GM19468 (cell line): ENCODE results near the gene ARHGEF12.
"Not testable (repeated sequence)": the region's sequence is repeated elsewhere in the genome, so short reads cannot be mapped to it uniquely, and the experiment has no call there.

Source experiments
- ATAC-seq: cut with Tn5 transposase; IDR thresholded peaks from one replicate; pipeline ENCODE4 v1.9.1; 2021; ENCODE audit warnings: mild to moderate bottlenecking, moderate library complexity, moderate number of reproducible peaks; ENCODE audit not compliant: unreplicated experiment; ENCODE audit errors: extremely low read depth

Gene ARHGEF12

DNA sequence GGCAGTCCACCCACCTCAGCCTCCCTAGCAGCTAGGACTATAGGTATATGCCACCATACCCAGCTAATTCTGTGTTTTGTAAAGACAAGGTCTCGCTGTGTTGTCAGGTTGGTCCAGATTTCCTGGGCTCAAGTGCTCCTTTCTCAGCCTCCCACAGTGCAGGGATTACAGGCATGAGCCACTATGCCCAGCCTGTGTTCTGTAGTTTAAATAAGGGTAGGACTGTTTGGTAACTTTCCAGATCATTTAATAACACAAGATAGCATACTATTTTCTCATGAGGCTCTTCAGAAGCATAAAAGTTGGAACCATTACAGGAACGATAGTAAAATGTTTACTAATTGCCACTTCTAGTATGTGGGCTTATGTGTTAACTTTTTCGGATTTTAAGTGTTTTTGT, 137.3 kb downstream of the ARHGEF12 start:
- ATAC-seq, result no peak

GRCh38 chr11:120482149-120482548, 145.9 kb downstream of the ARHGEF12 start:
- ATAC-seq, result no peak

DNA sequence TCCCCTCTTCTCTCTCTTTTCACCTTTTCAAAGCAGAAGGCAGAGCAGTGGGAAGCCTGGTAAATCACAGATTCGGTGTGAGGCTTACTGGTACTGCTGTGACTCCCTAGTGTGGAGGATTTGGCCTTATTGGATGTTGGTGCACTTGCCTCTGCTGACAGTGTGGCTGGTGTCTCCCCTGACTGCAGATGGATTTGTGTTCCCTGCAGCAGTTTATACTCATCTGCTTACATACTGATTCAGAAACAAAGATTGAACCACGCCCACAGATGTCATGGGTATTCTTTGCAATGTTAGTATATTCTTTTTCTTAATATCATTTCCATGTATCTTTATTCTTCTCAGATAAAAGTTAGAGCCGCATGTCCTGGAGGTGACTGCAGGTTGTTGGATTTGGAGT, 148.5 kb downstream of the ARHGEF12 start:
- no peak for ATAC-seq

DNA sequence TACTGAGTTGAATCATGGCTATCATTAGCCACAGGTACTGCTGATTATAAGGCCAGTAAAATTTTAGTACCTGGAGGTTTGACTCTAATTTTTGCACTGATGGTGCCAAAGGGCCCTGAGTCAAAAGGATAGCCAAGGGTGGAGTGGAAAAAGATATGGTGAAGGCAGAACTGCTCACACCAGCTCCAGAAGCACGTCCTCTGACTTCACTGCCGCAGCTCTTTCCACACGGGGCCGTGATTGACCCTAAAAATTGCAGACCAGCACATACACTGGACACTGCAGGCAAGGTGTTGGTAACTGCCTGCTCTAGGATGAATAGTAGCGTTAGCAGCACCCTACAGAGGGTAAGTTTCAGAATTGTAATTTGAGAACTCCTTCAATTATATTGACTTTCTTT, 149.9 kb downstream of the ARHGEF12 start:
- ATAC-seq, result no peak

GRCh38 chr11:120489799-120490198, 153.6 kb downstream of the ARHGEF12 start:
- no peak for ATAC-seq

DNA sequence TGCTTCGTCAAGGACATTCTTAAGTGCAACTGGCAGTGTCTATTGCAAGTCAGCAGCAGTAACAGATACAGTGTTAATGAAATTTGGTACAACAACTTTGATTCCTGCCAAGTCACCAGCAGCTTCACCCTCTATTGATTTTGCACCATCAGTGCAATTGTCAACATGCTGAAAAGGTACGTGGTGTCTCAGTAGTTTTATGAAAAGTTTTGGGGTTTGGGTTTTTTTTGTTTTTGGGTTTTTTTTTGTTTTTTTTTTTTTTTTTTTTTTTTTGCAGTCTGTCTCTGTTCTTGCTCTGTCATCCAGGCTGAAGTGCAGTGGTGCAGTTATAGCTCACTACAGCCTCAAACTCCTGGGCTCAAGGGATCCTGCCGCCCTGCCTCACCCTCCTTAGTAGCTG, 156.3 kb downstream of the ARHGEF12 start:
- no peak for ATAC-seq

GRCh38 chr11:120494595-120494994, 158.4 kb downstream of the ARHGEF12 start:
- no peak for ATAC-seq

DNA sequence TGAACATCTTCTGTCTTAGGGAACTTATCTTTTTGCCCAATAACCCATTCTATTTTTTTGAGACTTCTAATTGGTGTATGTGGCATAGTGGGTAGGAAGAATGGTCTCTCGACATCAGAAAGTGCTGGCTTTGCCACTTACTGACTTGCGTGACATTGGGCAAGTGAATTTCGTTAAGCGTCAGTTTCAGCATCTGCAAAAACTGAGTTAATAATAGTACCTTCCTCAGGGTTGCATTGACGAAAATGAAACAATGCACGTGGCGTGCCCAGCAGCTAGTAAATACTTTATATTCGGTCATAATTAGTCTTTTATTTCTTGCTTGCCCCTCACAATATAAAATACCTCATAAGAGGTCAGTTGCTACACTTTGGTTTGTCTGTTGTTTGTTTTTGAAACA, 162.9 kb downstream of the ARHGEF12 start:
- ATAC-seq, result no peak

DNA sequence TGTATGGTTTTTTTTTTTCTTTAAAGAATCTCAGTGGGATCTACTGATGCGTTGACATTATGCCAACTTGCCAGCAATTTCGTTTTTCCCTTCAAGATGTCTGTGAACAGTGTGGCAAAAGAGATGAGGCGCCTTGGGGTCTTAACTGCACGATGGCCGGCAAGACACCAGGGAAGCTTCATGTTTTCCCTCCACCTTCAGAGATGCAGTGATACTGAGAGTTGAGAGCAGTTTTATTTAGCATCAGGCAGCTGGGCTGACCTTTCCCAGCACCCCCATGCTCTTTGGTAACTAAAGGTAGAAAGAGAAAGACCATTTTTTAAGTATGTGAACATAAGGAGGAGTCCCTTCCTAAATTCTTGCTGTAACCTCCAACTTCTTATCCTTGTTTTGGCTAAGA, 163.6 kb downstream of the ARHGEF12 start:
- ATAC-seq, result no peak

DNA sequence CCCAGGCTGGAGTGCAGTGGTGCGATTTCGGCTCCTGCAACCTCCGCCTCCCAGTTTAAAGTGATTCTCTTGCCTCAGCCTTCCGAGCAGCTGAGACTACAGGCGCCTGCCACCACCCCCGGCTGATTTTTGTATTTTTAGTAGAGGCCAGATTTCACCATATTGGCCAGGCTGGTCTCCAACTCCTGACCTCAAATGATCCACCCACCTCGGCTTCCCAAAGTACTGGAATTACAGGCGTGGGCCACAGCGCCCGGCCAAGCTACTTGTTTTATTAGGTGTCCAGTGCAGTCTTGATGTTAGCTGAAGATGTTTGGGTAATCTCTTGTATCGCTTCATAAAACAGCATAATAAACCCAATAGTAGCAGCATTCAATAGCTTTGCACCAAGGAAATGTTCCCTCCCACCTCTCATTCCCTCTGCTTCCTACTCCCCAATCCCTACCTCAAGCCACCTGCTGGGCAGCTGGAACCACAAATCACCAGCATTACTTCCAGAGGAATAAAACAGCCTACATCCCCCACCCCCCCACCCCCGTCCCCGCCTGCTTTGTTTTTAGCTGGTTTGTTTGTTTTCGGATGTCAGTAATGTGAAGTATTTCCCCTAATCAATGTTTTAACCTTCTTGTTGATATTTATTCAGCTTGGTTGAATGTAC, 164.3 kb downstream of the ARHGEF12 start:
- ATAC-seq, result no peak

DNA sequence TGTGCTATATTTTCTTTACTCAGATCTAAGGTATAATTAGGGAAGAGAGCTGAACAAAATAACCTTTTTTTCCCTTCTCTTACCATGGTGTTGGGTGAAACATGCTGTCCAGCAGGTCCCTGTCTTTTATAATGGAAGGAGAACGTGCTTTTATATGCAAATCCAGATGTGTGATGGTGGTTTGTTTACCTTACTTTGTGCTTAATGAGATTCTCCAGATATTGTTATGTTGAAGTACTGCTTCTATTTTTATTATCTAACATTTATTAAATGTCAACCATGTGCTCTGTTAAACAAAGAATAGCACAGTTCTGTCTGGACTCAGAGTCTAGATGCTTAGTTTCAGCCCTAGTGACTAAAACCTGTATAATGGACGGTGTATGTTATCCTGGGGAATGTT, 165.2 kb downstream of the ARHGEF12 start:
- ATAC-seq, result no peak

DNA sequence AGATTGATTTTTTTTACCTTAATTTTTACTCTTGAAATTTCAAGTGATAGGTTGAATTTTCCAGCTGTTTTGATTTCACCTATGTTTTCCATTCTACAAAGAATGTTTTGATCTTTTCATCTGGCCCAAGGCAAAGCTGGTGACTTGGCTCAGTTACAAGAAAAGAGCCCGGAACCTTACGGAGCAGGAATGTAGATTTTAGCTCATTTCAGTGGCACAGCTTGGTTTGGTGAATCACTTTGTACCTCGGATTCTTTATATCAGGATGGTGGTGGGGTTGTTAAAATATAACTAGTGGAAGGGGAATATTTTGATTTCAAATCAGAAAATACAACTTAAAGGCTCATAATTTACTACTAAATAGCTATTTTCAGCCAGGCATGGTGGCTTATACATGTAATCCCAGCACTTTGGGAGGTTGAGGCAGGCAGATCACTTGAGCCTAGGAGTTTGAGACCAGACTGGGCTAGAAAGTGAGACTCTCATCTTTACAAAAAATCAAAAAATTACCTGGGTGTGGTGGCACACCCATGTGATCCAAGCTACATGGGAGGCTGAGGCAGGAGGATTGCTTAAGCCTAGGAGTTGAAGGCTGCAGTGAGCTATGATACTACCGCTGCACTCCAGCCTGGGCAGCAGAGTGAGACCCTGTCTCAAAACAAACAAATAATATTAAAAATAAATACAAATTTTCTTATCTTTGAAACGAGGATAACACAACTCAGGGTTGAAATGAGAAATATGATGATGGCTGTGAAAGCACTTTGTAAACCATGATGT, 166.0 kb downstream of the ARHGEF12 start:
- no peak for ATAC-seq

DNA sequence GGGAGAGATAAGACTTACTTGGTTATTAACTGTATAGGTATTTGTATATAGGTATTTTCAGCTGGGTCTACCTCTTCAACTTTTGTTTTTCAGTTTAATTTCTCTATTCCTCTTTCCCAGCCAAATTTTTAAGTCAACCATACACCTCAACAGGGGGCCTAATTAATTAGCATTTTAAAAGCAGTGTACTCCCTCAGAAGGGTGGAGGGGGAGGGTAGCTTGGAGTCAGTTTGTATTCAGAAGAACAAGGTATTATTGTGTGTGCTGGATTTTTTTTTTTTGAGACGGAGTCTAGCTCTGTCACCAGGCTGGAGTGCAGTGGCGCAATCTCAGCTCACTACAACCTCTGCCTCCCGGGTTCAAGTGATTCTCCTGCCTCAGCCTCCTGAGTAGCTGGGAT, 167.3 kb downstream of the ARHGEF12 start:
- not testable (repeated sequence) for ATAC-seq

- no peak for ATAC-seq
Observed at GRCh38 chr11:120505801-120506425, 169.7 kb downstream of the ARHGEF12 start.

DNA sequence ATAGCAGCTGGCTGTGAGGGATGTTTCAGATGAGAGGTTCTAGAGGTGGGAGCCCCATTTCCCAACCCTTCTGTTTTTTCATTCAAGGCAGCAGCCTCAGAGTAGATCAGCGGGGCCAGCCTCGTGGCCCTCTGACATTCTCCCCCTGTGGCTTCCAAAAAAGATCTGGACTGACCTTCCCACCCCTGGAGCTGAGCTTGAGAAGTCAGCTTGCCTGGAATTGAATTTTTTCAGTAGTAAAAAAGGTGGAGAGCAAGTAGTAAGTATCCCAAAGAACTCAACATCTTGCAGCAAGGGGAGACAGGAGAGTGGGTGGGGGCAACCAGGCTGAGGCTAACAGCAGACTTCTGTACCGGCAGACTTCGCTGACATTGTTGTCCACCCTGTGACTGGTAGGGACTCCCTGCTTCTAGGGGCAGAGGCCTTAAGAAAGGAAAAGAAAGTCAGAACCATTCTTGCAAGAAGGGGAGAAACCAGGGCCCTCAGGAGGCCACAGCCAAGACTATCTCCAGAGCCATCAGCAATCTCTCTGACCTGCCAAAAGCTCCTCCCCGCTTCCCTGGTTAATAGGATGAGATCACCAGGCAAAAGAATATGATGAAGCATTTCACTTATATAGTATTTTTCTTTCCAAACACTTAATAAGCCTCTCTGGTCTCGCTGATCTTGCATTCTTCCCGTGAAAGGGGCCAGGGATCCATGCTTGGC, 173.3 kb downstream of the ARHGEF12 start:
- no peak for ATAC-seq

DNA sequence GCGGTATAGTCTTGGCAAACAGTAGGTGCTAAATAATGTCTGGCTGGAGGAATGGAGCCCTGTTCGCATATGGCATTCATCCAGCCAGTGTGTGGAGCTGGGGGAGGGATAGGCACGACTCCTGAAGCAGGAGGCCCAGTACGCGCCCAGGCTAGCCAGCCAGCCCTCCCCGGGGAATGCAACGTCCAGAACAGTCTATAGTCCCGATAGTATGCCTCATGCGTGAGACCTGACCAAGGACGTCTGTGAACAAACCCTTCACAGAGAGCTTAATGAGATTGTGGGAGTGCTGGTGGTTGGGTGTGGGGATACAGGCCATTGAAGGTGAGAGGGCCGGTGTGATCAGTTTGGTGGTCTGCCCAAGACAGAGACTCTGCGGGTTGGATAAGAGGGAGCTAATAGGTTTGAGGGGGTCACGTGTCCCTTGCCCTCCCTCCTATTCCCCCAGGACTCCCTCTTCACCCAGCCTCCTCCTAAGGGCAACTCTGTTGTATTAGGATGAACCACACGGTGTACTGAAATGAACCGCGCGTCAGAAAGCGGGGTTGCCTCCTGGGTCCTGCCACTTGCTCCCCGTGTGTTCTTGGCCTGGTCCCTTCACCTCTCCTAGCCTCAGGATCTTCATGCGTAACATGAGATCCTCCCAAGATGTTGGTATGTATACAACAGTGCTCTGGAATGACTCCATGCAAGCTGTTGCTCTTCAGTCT, 174.3 kb downstream of the ARHGEF12 start:
- ATAC-seq, result no peak

DNA sequence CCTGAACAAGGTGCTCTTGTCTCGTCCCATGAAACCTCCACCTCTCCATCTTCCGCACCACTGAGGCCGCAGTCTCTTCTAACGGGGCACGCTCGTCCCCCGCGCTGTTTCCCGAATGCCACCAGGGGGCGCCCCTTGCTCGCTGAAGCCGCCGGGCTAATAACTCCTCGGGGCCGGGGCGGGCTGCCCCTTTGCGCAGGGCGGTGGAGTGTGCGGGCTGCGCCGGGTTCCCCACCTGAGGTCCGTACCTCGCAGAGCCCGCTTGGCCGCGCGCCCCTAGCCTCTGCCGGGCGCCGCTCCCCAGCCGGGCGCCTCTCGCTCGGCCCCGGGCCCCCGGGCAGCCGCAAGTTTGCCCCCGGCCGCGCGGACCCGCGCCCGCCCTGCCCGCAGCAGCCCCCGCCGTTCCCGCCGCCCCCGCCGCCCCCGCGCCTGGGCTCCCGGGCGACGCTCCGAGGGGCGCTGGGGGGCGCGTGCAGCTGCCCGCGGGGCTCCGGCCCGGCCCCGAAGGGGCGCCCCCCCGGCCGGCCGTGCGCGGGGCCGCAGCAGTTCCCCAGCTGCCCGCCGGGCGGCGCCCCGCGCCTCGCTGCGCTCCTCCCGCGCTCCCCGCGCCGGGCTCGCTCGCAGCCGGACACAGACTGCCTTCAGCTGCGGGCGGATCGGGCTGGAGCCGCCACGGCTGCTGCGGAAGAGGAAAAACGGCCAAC, 175.1 kb downstream of the ARHGEF12 start, which contains the start of gene GRIK4:
TSS of gene GRIK4 (plus strand) at position 633 of the 704 bp plus-strand sequence. CDS start 148,571 bp downstream, outside the sequence.
- ATAC-seq, result no peak

DNA sequence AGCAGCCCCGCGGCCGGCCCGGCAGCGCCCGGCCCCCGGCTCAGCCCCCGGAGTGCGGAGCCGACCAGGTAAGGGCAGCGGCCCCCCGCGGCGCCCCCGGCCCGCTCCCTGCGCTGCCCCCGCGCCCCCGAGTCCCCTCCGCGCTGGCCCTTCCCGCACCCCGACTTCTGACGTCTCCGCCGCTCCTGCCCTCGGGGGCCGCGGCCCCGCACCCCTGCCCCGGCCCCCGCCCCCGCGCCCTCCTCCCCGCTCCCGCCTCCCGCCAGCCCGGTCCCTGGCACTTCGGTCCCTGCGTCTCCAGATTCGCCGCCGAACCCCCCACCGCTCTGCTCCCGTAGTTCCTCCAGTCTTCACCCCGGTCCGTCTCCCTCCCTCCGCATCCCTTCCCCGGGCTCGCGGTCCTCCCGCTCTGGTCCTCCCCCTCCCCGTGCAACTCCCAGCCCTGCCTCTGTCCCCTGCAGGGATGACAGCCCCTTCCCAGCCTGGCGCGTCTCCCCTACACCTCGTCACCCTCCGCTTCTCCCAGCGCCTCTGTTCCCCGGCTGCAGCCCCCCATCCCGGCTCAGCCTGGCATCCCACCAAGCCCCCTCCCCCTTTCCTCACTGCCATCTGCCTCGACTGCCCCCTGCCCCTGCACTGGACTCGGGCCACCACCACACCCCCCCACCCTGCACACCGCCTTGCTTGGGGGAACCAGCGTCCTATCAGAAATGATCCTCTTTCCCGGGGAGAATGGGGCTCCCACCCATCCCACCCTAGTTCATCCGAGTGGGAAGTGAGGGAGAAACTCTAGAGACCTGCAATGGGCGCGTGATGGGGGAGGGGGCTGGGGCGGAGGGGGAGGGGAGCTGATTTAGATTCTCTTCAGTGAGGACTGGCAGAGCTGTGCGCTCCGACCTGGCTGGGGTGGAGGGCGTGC, 175.9 kb downstream of the ARHGEF12 start:
- no peak for ATAC-seq
